ENCODE data around the gene EMCN.

EMCN gene

GRCh38 chr4:100493756-100494155 lies 24.1 kb downstream of the EMCN start:
- DNase-seq (ENCODE audit: low spot score): no peak

GRCh38 chr4:100492129-100492528 lies 25.7 kb downstream of the EMCN start:
- no peak for DNase-seq (ENCODE audit: low spot score)

GRCh38 chr4:100489305-100489704 lies 28.5 kb downstream of the EMCN start:
- DNase-seq (ENCODE audit: low spot score): no peak

- DNase-seq (ENCODE audit: low spot score): no peak
Measured at GRCh38 chr4:100486496-100486895, 31.3 kb downstream of the EMCN start.

- DNase-seq (ENCODE audit: low spot score): no peak
Measured at GRCh38 chr4:100483796-100484195, 34.0 kb downstream of the EMCN start.

GRCh38 chr4:100479971-100480370 lies 37.9 kb downstream of the EMCN start:
- DNase-seq (ENCODE audit: low spot score): no peak

- no peak for DNase-seq (ENCODE audit: low spot score)
Measured at GRCh38 chr4:100469555-100469954, 48.3 kb downstream of the EMCN start.

GRCh38 chr4:100466501-100466900 lies 51.3 kb downstream of the EMCN start:
- DNase-seq (ENCODE audit: low spot score): no peak

- DNase-seq (ENCODE audit: low spot score): no peak
Measured at GRCh38 chr4:100461807-100462605, 55.8 kb downstream of the EMCN start.

GRCh38 chr4:100450449-100450848 lies 67.4 kb downstream of the EMCN start:
- DNase-seq (ENCODE audit: low spot score): no peak

GRCh38 chr4:100431416-100431815 lies 86.4 kb downstream of the EMCN start:
- no peak for DNase-seq (ENCODE audit: low spot score)

GRCh38 chr4:100430451-100430850 lies 87.4 kb downstream of the EMCN start:
- no peak for DNase-seq (ENCODE audit: low spot score)

GRCh38 chr4:100429616-100430015 lies 88.2 kb downstream of the EMCN start:
- no peak for DNase-seq (ENCODE audit: low spot score)

GRCh38 chr4:100428051-100428450 lies 89.8 kb downstream of the EMCN start:
- DNase-seq (ENCODE audit: low spot score): no peak

GRCh38 chr4:100424376-100424775 lies 93.4 kb downstream of the EMCN start:
- peak; percentile 83 for DNase-seq (ENCODE audit: low spot score)

- DNase-seq (ENCODE audit: low spot score): no peak
Measured at GRCh38 chr4:100422894-100423293, 94.9 kb downstream of the EMCN start.

- DNase-seq (ENCODE audit: low spot score): peak; percentile 66
Measured at GRCh38 chr4:100421361-100421978, 96.4 kb downstream of the EMCN start.

GRCh38 chr4:100420571-100420970 lies 97.3 kb downstream of the EMCN start:
- no peak for DNase-seq (ENCODE audit: low spot score)

- no peak for DNase-seq (ENCODE audit: low spot score)
Measured at GRCh38 chr4:100417565-100417964, 100.3 kb downstream of the EMCN start.

- DNase-seq (ENCODE audit: low spot score): no peak
Measured at GRCh38 chr4:100414016-100414790, 103.6 kb downstream of the EMCN start.

- no peak for DNase-seq (ENCODE audit: low spot score)
Measured at GRCh38 chr4:100391863-100392262, 126.0 kb downstream of the EMCN start.

GRCh38 chr4:100391086-100391485 lies 126.7 kb downstream of the EMCN start:
- DNase-seq (ENCODE audit: low spot score): no peak

GRCh38 chr4:100386270-100386669 lies 131.6 kb downstream of the EMCN start:
- no peak for DNase-seq (ENCODE audit: low spot score)

Measured in putamen (tissue), 1 donor.